HG02759 (cell line): ENCODE results near the gene AMZ1.
"Not testable (repeated sequence)": the region's sequence is repeated elsewhere in the genome, so short reads cannot be mapped to it uniquely, and the experiment has no call there.

Source experiments
- ATAC-seq: cut with Tn5 transposase; IDR thresholded peaks from one replicate; pipeline ENCODE4 v1.9.1; 2021; ENCODE audit warnings: mild to moderate bottlenecking, moderate library complexity; ENCODE audit not compliant: unreplicated experiment

Gene AMZ1

GRCh38 chr7:2689343-2689847 lies 1.4 kb downstream of the AMZ1 start:
- no peak for ATAC-seq

- ATAC-seq: no peak
Observed at GRCh38 chr7:2689951-2690705, 2.1 kb downstream of the AMZ1 start.

GRCh38 chr7:2691011-2691707 lies 3.2 kb downstream of the AMZ1 start:
- no peak for ATAC-seq

- not testable (repeated sequence) for ATAC-seq
Observed at GRCh38 chr7:2691932-2692439, 4.0 kb downstream of the AMZ1 start.

GRCh38 chr7:2692543-2692942 lies 4.5 kb downstream of the AMZ1 start:
- no peak for ATAC-seq

GRCh38 chr7:2693420-2694121 lies 5.6 kb downstream of the AMZ1 start:
- ATAC-seq: not testable (repeated sequence)

- ATAC-seq: not testable (repeated sequence)
Observed at GRCh38 chr7:2694122-2694436, 6.1 kb downstream of the AMZ1 start.

GRCh38 chr7:2698581-2699288 lies 10.7 kb downstream of the AMZ1 start:
- ATAC-seq: peak; percentile 91

GRCh38 chr7:2699289-2699620 lies 11.3 kb downstream of the AMZ1 start:
- ATAC-seq: no peak

- ATAC-seq: no peak
Observed at GRCh38 chr7:2700141-2700850, 12.3 kb downstream of the AMZ1 start.

GRCh38 chr7:2701424-2701823 lies 13.4 kb downstream of the AMZ1 start:
- ATAC-seq: no peak

- ATAC-seq: no peak
Observed at GRCh38 chr7:2701832-2702593, 14.0 kb downstream of the AMZ1 start.

GRCh38 chr7:2702594-2702957 lies 14.6 kb downstream of the AMZ1 start:
- ATAC-seq: no peak

- no peak for ATAC-seq
Observed at GRCh38 chr7:2705371-2706096, 17.5 kb downstream of the AMZ1 start.

- no peak for ATAC-seq
Observed at GRCh38 chr7:2706685-2707126, 18.7 kb downstream of the AMZ1 start.

GRCh38 chr7:2707481-2707880 lies 19.5 kb downstream of the AMZ1 start:
- no peak for ATAC-seq

GRCh38 chr7:2708041-2708440 lies 20.0 kb downstream of the AMZ1 start:
- no peak for ATAC-seq

GRCh38 chr7:2708547-2709310 lies 20.7 kb downstream of the AMZ1 start:
- ATAC-seq: no peak
